Measurements from ENCODE around the gene TECRL.

GRCh38 chr4:64430933-64431332 lies 21.7 kb upstream of the TECRL start:
- no peak for TF ChIP-seq POLR2A (IDR thresholded peaks at IDR 0.05; ENCODE audit: low read depth, low read length)
- no peak for TF ChIP-seq POLR2AphosphoS5 (IDR thresholded peaks at IDR 0.05; ENCODE audit: low read depth, low read length)
- no peak for TF ChIP-seq SPI1 (IDR thresholded peaks at IDR 0.05; ENCODE audit: low read depth, low read length)
- no peak for TF ChIP-seq TAF1 (IDR thresholded peaks at IDR 0.05; ENCODE audit: low read depth, low read length)
- TF ChIP-seq POU2F2 (IDR thresholded peaks at IDR 0.05; ENCODE audit: low read depth, low read length) = no peak
